HTERT RPE-1 (cell line): ENCODE results near the gene POU2F3.

Experiments used
- in situ Hi-C: fragments of 300-500 bp; cut with MboI; formaldehyde crosslinking; loops from 4 replicates; pipeline ENCODE4 v1.14.3; 2020; ENCODE audit warnings: low sequenced_read_pairs

The POU2F3 gene

GRCh38 chr11:120316880-120317688 lies 77.1 kb downstream of the POU2F3 start:
- in situ Hi-C loops = no loop called here

DNA sequence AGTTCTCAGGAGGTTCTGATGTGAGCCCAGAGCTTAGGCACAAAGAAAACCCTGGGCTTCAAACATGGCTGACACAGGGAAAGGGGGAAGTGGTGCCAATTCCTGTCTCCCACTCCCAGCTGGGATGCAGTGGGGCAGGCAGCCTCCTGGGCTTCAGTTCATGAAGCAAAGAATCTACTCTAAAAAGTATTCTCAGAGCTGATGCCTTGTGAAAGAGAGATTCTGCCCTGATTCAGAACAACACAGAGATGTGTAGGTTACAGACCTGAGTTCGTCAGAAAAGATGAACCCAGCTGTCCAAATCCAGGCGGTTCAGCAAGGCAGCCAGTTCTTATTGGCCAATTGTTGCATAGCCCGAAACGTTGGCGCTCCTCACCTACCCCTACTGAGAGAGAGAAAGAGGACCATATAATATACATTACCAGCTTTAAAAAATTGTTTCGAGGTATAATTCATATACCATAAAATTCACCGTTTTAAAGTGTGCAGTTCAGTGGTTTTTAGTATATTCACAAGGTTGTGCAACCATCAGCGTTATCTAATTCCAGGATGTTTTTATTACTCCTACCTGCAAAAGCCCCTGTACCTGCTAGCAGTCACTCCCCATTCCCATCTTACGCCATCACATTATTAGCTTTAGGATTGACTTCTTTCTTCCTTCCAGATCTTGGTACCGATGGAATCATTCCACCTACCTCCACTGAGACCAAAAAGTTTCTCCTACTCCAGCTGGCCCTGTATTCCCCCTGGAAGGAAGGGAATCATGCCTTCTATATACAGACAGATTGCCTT lies 77.9 kb downstream of the POU2F3 start:
- in situ Hi-C loops = no loop called here

GRCh38 chr11:120318906-120319305 lies 79.0 kb downstream of the POU2F3 start:
- in situ Hi-C loops = no loop called here

DNA sequence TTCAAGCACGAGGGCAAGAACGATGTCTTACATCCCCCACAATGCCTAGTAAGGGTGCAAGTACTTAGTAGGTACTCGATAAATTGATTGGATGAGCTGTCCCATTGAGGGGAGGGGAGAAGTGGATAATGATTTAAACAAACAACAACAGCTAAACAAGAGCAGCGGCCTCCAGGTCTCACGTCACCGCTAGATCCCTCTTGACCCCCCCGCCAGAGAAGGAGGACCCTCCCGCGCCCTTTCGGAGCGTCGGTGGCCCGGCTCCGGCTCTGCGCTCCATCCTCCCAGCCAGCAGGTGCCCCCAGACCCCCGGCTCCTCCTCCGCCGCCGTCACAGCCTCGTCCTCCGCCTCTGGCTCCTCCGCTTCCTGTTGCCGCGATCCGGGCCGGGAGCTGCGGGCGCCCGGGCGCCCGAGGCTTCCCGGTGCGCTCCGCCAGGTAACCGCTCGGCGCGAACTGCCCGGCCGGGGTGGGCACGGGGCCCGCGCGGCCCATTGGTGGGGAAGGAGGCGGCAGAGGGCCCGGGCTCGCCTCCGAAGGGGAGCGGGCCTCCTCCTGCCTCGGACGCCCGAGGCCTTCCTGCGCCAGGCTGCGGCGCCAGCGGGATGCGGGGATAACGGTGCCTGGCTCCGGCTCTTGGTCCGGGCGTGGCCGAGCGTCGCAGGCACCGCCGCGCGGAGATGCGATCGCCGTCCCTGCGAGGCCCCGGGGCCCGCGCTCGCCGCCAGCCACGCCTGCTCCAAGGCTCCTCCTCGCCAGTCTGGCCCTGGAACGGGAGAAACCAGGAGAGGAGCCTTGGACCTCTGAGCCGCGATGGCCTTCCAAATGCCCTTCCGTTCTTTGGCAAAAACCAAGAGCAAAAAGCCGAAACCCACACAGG lies 85.2 kb downstream of the POU2F3 start, which contains the start of gene TLCD5:
TSS of gene TLCD5 (plus strand) at position 368 of the 879 bp plus-strand sequence. CDS start 2,143 bp downstream, outside the sequence.
- in situ Hi-C loops = no loop called here

DNA sequence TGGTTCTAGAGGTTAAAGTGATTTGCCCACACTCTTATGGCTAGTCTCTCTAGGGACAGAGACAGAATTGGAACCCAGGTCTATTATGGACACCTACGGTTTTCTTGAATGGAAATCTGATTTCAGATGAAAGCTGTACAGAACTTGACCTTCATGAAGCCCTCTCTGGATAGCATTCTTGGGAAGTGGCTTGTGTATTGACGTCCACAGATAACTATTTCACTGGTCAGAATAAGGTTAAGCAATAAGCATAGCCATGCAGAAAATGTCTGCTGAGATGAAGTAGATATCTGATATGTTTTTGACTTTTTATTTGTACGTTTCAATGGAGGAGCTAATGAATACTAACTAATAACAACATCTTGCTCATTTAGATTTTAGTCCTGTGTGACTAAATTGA lies 86.3 kb downstream of the POU2F3 start:
- in situ Hi-C loops = no loop called here

- in situ Hi-C loops = no loop called here
These were observed 86.9 kb downstream of the POU2F3 start for GRCh38 chr11:120326845-120327281.

DNA sequence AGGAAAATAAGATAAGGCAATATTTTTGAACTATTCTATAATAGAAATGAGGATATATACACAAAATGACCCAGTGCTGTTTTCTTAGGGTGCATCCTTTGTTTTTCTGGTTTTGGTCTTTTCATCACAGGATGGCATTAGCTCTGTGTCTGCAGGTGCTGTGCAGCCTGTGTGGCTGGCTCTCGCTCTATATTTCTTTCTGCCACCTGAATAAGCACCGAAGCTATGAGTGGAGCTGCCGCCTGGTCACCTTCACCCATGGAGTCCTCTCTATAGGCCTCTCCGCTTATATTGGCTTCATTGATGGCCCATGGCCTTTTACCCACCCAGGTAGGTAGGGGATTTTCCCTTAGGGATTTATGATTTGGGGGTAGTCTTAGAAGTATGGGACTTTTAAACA lies 87.4 kb downstream of the POU2F3 start:
- in situ Hi-C loops = no loop called here

DNA sequence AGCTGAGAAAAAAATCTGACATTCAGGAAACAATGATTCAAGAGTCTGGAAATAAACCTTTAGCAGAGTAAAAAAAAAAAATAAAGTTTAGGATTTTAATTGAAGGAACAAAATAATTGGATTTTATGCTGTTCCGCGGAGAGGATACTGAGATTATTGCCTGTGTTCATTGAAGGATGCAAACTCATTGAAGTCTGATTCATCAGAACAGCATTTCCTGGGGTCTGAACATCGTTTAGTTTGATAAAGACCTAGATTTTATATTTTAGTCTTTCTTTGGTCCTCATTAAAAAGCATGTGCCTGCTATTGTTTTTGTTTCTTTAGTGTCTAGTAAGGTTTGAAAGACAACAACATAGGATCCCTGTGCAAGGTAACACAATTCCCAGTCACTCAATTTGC lies 89.6 kb downstream of the POU2F3 start:
- in situ Hi-C loops = no loop called here

DNA sequence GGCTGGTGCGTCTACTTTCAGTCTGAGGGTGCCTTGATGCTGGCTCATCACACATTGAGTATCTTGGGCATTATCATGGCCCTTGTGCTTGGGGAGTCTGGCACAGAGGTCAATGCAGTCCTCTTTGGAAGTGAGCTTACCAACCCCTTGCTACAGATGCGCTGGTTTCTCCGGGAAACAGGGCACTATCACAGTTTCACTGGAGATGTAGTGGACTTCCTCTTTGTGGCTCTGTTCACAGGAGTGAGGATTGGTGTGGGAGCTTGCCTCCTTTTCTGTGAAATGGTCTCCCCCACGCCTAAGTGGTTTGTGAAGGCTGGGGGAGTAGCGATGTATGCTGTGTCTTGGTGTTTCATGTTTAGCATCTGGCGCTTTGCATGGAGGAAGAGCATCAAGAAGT lies 90.1 kb downstream of the POU2F3 start:
- in situ Hi-C loops = no loop called here

- in situ Hi-C loops = no loop called here
These were observed 91.5 kb downstream of the POU2F3 start for GRCh38 chr11:120331301-120331996.

GRCh38 chr11:120332822-120333716 lies 93.1 kb downstream of the POU2F3 start:
- in situ Hi-C loops = no loop called here

- in situ Hi-C loops = no loop called here
These were observed 93.9 kb downstream of the POU2F3 start for GRCh38 chr11:120333801-120334200.

DNA sequence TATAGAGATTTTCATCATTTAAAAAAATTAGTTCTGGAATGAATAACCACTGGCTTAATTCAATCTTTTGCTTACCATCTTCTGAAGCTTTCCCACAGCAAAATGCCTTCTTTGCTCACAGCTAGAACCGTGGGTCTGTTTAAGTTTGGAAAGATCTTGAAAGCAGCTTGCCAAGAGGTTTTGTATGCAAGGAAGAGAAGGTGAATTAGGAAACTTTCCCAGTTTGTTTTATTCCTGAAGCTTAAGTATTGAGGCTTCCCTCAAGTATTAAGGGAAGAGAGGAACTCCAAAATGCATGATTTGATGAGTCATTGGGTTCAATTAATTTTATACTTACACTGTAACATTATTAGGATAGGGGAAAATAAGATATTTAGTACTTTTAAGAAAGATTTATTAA lies 94.4 kb downstream of the POU2F3 start:
- in situ Hi-C loops = no loop called here

DNA sequence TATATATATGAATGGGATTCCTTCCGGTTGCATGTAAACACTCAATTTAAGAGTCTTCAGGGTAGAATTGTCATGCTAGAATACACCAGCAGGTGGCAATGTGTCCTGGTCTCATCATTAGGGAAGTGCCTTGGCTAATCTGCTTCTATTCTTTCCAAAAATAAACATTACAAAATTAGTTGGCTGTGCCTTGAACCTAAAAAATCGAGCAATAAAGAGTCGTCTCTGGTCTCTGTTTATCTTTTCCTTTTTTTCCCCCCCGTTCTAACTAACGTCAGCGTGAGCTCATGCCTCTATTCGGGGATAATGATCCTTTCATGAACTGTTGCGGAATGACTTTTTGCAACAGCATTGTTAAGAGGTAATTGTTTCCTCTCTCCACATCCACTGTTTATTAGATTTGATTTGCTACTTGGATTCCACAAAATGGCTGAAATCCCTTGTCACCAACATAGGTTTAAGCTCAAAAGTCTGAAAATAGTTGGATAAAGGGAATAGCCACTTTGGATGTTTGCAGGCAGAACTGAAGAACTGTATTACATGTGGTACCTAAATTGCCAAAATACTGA lies 95.0 kb downstream of the POU2F3 start:
- in situ Hi-C loops = no loop called here

DNA sequence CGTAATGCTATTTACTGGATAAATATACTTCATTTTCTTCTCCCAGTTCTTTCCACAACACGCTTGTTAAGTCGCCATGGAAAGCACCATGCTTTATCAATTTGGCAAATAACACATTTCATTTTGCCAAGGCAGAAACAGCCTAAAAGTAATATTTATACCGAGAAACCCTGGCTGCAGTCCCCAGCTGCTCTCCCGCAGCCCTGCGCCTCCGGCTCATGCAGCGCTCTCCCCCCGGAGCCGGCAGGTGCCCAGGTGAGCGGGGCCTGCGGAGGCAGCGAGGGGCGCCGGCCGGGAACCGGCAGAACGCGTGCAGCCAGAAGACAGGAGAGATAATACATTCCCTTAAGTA lies 95.6 kb downstream of the POU2F3 start:
- in situ Hi-C loops = no loop called here

GRCh38 chr11:120335908-120336640 lies 96.1 kb downstream of the POU2F3 start, which contains the start of gene ARHGEF12:
Gene ARHGEF12 (plus strand): TSS chr11:120336413. CDS start chr11:120337244, 831 bp downstream.
- in situ Hi-C loops = no loop called here

DNA sequence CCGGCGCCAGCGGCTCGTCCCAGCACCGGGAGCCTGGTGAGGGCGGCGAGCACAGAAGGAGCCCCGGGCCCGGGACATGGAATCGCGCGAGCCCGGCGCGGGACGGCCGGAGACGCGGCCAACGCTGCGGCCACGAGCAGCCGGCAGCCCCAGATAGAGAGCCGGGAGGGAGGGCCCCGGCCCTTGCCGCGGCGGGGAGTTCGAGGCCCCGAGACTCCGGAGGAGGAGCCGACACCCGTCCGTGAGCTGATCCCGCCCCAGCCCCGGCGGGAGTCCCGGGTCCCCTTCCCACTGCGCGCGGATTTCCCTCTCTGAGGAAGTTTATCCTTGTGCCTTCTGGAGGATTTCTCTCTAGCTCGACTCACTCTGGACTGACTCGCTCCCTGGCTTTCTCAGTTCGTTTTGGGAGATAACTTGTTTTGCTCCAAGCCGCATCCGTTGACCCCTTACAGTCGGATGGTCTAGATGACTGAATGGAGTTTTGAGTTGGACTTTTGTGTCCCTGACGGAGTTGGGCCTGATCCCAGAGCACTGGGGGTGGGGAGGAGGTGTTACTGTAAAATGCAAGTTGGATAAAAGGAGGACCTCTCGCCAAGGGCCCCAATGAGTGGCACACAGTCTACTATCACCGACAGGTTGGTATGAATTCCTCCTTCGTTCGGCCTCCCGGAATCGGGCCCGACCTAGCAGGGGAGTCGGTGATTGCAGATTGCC lies 96.9 kb downstream of the POU2F3 start:
- in situ Hi-C loops = no loop called here
